Activated effector memory CD4-positive, alpha-beta T cell treated with anti-CD3 and anti-CD28 coated beads, Interleukin-2, amount 50 U/mL, for 16 hours (primary cell): ENCODE results near the gene ZBTB7B.

Experiments
- DNase-seq: peaks from one replicate; pipeline ENCODE4 v3.0.0-alpha.2; 2020

Gene ZBTB7B

DNA sequence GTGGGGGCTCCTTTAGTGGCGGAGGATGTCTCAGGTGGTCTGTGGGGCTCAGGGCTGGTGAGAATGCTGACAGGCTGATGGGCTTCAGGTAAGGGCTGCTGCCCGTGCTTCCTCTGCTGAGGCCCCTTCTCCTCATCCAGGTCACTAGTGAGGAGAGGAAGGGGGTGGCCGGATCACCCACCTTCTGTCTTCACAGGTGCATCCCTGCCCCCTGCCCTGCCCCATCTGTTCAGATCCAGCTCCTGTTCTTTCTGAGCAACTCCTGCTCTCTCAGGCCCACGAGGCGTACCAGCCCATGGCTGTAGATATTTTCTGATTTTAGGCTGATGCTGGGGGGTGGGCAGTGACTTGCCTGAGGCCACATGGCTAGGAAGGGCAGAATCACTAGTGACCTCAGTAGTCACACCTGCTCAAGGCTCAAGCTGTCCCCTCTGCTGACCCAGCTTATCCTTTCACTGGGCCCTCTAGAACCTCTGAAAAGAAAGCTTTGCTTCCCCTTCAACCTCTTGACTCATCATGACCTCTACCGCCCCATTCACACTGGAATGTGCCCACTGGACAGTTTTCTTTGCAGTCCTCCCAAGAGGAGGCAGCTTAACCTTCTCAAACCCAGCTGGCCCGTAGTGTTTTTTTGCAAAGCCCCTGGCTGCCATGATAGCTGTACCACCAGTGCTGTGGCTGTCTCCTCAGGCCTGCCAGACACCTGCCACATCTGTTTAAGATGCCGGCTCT, 16.2 kb downstream of the ZBTB7B start:
- DNase-seq = no peak

DNA sequence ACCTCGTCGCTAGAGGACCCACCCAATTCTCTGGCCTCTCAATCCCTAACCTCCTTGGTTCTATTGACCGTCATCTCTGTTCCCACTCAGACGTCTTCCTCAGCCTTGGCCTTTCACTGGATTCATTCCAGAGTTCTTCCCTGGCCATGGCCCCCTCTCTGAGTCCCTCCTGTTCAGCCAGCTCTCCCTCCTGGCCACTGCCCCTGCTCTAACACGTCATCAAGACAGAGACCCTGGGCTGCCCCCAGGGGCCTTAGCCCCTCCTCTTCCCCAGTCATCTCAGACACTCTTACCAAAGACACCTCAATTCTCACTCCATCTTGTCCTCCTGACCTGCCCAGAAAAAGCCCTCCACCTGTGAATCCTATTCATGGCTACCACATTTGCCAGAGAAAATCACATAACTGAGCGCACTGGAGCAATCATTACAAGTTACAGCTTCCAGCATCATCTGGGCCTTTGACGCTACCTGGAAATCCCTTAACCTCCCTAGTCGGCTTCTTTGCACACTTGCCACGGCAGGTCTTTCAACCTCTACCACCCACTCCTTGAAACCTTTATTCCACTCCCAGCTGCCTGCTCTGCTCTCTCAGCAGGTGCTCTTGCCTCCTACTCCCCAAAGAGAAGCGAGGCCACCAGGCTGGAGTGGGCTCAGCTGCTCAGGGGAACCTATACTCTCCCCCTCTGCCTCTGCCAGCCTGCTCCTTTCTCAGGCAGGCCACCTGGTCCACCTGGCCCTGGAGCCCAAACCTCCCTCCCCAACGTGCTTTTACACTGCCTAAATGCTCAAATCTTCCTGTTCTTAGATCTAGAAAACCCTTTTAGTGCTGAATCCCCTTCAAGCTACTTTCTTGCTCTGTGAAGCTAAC, 17.0 kb downstream of the ZBTB7B start:
- no peak for DNase-seq

DNA sequence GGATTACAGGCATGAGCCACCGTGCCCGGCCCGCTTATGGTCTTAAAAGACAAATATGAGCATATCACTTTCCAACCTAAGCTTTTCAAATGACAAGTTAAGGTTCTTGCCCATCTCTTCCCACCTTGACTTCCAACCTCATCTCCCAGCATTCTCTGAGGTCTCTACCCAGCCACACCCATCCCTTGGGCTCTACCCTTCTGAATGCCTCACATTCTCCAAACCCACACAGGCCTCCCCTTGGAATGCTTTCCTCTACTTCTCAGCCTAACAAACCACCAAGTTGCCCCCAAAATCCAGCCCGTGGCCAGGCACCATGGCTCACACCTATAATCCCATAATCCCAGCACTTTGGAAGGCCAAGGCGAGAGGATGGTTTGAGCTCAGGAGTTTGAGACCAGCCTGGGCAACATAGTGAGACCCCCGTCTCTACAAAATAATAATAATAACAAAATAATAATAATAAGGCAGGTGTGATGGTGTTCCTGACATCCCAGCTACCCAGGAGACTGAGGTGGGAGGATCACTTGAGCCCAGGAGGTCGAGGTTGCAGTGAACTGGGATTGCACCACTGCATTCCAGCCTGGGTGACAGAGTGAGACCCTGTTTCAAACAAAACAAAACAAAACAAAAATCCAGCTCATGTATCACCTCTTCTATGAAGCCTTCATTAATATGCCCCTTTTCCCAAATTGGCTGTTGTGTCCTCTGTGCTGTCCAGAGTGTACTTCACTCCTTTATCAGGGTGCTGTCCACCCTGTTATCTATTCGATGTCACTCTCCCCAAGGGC, 19.7 kb downstream of the ZBTB7B start:
- no peak for DNase-seq

DNA sequence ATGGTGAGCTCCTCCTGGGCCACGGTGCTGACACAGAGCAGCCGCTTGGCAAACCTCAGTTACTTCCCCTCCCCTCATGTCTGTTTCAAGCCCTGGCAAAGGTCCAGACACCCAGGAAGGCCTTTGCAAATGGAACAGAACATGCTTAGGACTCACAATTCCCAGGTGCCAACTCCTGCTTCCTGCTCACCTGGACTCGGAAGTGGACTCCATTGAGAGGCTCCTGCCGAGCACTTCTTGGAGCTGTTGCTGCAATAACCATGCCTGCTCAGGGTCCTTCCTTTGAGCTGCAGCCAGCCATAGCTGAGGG, 20.3 kb downstream of the ZBTB7B start:
- no peak for DNase-seq

DNA sequence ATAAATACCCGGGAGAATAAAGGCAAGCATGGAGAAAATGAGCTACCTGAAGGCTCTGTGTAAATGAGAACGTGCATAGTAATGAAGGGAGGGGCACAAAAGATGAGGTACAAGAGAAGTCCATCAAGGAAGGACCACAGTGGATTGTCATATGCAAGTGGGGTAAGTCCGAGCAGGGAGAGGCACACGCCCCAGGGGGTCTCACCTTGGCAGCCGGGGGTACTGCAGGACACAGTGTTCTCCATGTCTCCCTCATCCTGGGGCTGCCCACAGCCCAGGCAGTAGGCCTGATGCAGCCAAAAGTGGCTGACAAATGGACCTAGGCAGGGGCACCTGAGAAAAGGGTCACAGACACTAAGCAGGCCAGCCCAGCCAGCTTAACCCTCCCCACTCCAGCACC, 21.0 kb downstream of the ZBTB7B start:
- no peak for DNase-seq

DNA sequence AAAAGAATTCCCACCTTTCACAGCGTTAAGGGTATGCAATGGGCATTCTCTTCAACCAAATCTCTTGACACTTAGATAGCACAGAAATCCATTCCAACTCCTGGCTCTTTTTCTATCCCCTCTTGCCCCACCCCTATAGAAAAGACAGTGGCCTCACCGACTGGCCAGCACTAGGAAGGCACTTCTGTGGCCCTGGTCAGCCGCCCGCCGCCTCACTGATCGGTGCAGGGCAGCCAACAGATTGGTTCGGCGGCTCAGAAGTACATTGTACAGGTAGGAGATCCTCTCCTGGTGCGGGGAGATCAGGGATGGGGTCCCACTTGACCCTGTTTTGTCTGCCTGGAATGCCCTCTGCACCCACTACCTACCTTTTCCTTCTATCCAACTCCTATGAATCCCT, 21.7 kb downstream of the ZBTB7B start:
- no peak for DNase-seq

DNA sequence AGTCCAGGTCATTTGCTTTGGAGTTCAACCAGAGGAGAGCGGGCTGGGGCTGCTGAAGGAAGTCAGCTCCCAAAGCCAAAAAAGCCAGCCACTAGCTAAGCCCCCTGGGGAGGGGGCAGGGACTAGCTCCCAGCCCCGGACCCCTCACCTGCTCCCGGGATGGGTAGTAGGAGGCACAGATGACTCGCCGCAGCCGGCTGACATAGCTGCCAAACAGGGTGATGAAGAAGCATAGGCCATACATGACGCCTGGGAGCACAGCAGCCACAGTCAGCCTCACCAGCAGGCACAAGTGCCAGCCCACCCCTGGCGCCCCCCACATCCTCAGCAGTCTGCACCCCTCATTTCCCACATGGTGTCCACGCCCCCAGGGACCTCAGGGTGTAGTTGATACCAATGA, 23.6 kb downstream of the ZBTB7B start:
- DNase-seq = no peak

DNA sequence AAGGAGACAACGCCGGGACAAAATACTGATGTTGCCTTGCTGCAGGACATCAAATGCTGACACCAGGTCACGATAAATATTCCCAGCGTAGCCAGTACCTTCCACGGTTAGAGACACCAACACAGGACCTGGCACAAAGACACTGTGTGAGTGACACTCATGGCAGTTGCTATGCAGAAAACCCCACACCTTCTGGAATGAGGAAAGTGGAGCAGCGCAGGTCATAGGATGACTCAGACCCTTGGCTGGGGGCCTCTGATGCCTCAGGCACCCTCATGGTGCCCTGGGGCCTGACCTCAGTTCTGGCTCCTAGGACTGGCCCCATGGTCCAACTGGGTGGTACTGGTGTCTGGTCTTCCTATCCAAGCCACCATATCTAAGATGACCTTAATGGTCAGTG, 24.0 kb downstream of the ZBTB7B start:
- DNase-seq = no peak

DNA sequence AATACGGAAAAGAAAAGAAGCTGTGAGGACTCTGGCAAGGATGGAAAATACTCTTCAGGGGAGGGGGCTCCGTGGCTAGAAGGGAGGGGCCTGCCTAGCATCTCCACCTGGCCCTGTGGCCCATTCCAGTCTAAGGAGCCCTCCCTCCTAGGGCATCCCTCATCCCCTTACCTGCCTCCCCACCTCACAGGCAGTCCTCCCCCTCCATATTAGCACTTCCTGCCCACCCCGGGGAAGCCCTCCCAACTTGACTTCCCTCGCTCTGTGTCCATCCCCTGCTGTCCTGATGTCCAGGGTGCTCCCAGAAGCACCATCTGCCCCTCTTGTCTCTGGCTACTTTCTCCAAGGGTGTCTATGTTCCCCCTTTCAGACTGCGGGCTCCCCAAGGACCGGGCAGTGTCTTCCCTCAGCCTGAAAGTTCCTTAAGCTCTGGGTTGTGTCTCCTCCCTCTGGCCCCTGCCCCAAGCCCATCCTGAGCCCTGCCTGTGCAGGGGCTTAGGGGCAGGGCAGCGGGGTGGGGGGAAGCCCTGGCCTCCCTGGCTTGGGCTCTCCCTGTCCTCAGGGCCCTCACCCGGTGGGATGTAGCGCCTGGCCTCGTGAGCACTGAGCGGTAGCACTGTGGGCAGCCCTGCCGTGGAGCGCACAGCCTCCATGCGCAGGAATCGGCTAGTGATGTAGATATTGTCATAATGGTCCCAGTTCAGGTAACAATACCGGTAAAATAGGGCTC, 27.1 kb downstream of the ZBTB7B start:
- no peak for DNase-seq

DNA sequence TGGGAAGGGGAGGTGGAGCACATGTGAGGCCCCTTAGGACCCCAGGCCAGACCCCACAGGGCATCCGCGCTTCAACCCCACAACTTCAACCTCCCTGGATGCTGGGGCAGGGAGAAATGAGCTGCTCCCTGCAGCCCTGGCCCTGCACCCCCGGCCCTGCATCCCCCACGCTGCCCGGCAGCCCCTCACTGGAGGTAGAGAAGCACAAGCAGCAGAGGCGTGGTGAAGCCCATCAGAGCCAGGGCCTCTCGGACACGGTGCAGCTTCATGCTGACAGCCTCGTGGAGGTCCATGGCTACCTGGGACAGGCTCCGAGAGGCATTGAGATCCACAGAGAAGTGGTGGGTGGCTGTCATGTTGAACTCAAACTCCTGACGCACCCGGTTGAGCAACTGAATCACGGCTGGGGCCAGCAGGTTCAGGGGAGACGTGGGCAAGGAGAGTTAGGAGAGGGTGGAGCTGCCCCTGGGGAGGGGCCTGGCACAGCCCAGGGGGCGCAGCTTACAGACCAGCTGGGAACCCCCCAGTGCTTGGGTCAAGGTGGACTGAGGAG, 27.7 kb downstream of the ZBTB7B start:
- no peak for DNase-seq

DNA sequence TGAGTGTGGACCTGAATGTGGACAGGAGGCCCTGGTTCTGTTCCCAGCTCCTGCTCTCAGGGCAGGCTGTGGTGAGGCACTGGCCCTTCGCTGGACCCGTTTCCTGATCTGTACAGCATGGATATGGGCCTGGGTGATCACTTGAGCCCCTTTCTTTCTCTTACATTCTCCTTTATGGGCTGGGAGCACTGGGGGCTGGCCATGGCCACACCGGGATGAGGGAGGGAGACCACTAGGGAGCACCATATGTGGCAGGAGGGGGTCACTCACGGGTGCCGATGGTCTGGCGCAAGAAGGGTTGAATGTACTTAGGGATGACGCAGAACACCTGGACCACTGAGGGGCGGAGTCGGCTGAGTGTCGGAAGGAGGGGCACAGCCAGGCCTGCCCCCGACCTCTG, 28.3 kb downstream of the ZBTB7B start:
- no peak for DNase-seq

DNA sequence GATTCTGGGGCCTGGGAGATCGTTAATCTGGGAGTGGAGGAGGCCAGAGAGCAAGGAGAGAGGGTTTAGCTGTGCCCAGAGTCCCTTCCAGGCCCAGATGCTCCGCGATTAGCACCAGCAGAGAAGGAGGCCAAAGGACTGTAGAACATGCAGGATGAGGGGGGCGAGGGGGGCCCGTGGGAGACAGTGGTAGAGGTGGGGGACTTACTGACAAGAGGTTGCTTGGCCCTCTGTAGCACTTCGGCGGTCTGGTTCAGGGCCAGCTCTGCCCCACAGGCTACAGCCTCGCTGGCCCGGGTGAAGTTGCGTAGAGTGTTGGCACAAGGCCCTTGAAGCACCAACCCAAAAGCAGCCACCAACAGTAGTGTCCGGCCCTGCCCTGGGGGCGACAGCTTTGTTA, 30.3 kb downstream of the ZBTB7B start:
- no peak for DNase-seq

DNA sequence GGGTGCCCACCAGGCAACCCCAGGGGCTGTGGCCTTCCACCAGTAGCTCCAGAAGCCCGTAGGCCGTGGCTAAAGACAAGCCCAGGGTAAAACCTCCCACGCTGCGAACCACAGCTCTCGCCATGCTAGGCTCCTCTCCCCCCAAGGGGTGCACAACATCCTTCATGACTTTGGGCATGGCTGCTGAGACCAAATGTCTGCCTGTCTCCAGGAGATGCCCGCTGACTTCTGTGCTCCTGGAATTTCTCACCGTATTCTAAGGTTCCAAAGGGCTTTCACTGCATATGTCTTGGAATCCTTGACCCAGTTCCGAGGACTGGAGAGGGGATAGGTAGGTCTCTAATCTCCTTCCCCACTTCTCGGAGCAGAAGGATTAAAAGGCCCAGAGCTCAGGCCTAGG, 30.9 kb downstream of the ZBTB7B start, which contains the start of the genes DCST1 and DCST2:
DCST1 (plus strand) TSS at position 301 of the 400 bp plus-strand sequence. CDS start 213 bp downstream, outside the sequence.
DCST2 (minus strand) TSS at position 258 of the 400 bp plus-strand sequence; CDS start at position 178, 80 bp downstream.
- no peak for DNase-seq

DNA sequence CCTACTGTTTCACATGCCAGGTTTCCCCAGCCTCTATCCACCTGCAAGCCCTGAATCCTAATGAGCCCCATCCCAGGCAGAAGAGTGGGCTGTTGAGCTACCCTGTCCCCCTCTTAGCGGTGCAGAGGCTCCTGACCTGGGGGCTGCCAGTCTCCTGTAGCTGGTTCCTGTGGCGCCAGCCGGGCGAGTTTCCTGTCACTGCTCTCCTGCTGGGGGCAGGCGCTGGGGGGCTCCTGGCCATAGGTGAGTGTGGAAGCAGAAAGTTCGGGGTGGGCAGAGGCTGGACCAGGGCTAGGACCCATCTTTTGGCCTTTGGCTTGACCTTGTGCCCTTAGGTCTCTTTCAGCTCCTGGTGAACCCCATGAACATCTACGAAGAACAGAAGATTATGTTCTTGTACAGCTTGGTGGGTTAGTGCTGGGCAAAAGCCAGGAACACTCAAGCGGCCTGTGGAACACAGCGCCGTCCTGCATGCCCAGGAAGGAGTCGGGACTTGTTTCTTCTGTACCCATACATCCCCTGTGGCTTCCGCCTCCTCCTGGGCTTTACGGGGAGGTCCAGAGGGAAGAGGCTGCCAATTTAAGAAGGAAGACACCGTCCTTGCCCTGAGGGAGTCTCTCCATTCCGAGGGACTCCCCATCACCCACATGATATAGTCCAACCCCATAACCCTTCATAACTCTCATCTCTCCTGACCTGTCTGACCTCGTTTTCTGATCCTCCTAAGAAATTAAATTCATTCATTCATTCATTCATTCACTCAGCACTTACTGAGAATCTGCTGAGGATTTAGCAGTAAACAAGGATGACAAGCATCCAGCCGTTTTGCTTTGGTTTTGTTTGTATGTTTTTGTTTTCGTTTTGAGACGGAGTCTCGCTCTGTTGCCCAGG, 32.0 kb downstream of the ZBTB7B start:
- no peak for DNase-seq

DNA sequence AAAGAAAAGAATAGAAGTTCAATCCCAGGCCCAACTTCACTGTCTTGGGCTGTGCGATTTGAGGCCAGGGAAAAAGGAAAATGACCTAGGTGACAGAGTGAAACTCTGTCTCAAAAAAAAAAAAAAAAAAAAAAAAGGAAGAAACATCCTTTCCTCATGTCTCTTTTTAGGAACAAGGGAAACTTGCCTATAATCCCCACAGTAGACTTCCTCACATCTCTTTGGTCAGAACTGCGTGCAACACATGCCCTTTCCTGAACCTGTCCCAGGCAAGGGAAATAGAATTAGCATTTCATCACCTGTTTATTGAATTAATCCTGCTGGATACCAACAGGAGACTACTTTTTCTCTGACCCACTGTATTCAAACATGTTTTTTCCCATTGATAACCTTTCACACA, 33.3 kb downstream of the ZBTB7B start:
- DNase-seq = no peak

DNA sequence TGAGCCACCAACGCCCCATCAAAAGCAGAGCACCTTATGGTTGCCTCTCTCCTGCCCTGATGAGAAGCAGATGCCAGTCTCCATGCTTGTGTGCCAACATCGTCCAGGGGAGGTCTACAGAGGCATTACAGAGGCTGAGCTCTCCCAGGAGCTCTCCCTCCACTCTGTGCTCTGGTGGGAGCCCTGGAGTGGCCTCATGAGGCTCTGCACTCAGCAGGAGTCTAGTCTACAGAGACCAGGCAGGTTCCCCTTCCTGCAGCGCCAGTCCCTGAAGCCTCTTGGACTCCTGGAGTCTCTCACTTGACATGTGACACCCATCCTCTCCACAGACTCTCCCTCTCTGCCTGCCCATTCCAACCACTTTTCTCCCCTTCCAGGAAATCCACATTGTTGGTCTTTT, 34.4 kb downstream of the ZBTB7B start:
- DNase-seq = no peak

DNA sequence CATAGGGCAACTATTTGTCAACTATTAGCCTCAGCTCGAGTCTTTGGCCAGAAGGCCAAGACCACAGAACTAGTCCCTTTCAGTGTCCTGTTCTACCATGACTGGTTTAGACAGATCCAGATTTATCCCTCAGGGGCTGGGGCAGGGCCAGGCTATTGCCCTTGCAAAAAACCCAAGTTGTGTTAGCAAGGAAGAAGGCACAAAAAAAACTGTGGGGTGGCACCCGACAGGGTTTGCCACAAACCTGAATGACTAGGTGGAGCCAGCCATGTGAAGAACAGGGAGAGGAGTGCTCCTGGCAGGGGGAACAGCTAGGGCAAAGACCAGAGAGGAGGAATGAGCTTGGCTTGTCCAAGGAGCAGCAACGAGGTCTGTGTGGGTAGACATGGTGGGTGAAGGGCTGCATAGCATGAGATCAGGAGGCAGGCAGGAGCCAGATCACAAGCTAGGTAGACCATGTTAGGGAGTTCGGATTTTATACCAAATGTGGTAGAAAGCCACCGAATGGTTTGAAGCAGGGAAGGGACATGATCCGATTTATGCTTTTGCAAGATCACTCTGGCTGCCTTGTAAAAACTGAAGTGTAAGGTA, 35.3 kb downstream of the ZBTB7B start:
- DNase-seq = no peak

DNA sequence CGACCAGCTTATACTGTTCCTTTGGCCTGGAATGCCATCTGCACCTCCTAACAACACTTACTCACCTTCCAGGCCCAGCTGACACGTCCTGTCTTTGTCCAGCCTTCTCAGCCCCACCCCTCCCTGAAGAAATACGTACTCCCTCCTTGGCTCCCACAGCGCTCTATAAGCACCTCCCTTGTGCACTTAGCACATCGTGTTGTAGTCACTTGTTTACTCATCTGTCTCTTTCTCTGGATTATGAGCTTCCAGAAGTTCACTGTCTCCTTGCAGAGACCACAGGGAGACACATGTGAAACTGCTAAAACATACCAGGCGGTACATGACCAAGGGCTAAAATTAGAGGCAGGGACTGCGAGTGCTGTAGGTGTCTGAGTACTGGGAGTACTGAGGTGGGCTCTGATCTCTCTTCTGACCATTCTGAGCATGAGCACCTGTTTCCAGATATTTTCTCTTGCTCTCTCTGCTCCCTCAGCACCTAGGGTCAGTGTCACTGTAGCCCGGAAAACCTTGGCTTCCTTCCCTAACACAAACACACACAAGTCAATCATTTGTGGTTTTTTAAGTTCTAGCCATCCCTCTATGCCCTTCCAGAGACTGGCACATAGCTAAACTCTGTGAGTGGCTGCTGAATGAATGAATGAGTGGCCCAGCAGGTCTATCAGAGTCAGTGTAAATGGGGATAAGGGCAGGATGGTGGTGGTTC, 36.2 kb downstream of the ZBTB7B start:
- DNase-seq = no peak

DNA sequence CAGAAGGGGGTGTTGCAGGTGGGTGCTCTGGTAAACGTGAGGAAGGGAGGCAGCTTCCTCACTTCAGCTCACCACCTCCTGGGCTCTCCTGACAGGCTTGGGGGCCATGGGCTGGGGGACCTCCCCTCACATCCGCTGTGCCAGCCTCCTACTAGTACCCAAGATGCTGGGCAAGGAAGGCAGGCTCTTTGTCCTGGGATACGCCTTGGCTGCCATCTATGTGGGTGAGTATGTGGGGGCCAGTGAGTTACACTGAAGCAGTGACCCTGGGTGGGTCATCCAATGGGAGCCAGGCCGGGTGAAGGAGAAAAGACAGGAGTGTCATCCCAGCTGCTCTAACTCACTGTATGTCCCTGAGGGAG, 36.7 kb downstream of the ZBTB7B start:
- no peak for DNase-seq

DNA sequence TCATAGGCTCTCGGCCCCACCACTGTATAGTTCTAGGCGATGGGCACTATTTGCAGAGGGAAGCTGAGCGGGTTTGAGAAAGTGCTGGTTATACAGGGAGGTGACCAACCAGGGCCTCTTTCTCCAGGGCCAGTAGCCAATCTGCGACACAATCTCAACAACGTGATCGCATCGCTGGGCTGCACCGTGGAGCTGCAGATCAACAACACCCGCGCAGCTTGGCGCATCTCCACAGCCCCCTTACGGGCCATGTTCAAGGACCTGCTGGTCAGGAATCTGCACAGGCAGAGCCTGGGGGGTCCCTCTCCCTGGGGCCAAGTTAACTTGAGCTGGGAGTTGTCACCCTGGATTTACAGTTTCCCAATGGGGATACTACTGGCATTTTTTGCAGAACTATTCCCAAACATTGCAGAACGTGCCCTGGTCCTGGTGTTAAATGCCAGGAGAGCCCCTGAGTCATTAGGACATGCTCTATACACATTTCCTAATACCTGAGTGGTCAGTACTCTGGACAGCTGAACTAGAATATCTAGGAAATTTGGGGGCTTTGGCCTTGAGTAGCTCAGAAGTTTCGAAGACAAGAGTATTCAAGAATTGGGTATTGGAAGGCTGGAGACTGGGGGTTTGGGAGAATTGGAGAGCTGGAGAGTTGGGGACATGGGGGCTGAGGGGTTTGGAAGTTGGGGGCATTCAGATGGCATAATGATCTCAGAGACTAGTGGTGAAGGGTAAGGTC, 37.9 kb downstream of the ZBTB7B start:
- DNase-seq = no peak
